GM20431 (cell line): ENCODE data around the gene PSORS1C1.

ENCODE experiments used
- in situ Hi-C: fragments of 300-500 bp; cut with MseI, MboI; formaldehyde crosslinking; loops from one replicate; pipeline ENCODE4 v1.15.0; 2020; ENCODE audit warnings: low sequenced_read_pairs; ENCODE audit not compliant: unreplicated experiment

Gene PSORS1C1

GRCh38 chr6:31114541-31114878, at the start of gene PSORS1C1:
TSS of gene PSORS1C1 (plus strand) at chr6:31114800. CDS start at chr6:31129633, 14,833 bp downstream.
- in situ Hi-C loops, result no loop called here

GRCh38 chr6:31065556-31065955, 49.0 kb upstream of the PSORS1C1 start:
- in situ Hi-C loops, result loop anchor here (25.0 kb wide), 1 partner anchor 228 kb away; no protein-coding TSS in a partner anchor

GRCh38 chr6:31067028-31067427, 47.6 kb upstream of the PSORS1C1 start:
- in situ Hi-C loops, result loop anchor here (25.0 kb wide), 1 partner anchor 230 kb away; no protein-coding TSS in a partner anchor

- in situ Hi-C loops, result loop anchor here (25.0 kb wide), 1 partner anchor 231 kb away; no protein-coding TSS in a partner anchor
Observed at GRCh38 chr6:31067891-31068668, 46.5 kb upstream of the PSORS1C1 start.

GRCh38 chr6:31068669-31069340, 45.8 kb upstream of the PSORS1C1 start:
- in situ Hi-C loops, result loop anchor here (25.0 kb wide), 1 partner anchor 232 kb away; no protein-coding TSS in a partner anchor

GRCh38 chr6:31070711-31071197, 43.8 kb upstream of the PSORS1C1 start:
- in situ Hi-C loops, result loop anchor here (10.0 to 25.0 kb wide), 2 partner anchors 146 to 233 kb away; no protein-coding TSS in a partner anchor

GRCh38 chr6:31074401-31074800, 40.2 kb upstream of the PSORS1C1 start:
- in situ Hi-C loops, result loop anchor here (10.0 to 25.0 kb wide), 2 partner anchors 150 to 237 kb away; no protein-coding TSS in a partner anchor

- in situ Hi-C loops, result loop anchor here (10.0 kb wide), 1 partner anchor 151 kb away; no protein-coding TSS in a partner anchor
Observed at GRCh38 chr6:31075528-31075927, 39.1 kb upstream of the PSORS1C1 start.

GRCh38 chr6:31076611-31077010, 38.0 kb upstream of the PSORS1C1 start:
- in situ Hi-C loops, result loop anchor here (10.0 kb wide), 1 partner anchor 152 kb away; no protein-coding TSS in a partner anchor

GRCh38 chr6:31079656-31080261, 34.8 kb upstream of the PSORS1C1 start:
- in situ Hi-C loops, result loop anchor here (10.0 kb wide), 1 partner anchor 155 kb away; no protein-coding TSS in a partner anchor

- in situ Hi-C loops, result no loop called here
Observed at GRCh38 chr6:31081872-31082271, 32.7 kb upstream of the PSORS1C1 start.

GRCh38 chr6:31083742-31084354, 30.8 kb upstream of the PSORS1C1 start:
- in situ Hi-C loops, result no loop called here

- in situ Hi-C loops, result no loop called here
Observed at GRCh38 chr6:31086788-31087440, 27.7 kb upstream of the PSORS1C1 start.

GRCh38 chr6:31087494-31088089, 27.0 kb upstream of the PSORS1C1 start:
- in situ Hi-C loops, result no loop called here

- in situ Hi-C loops, result no loop called here
Observed at GRCh38 chr6:31090275-31090972, 24.2 kb upstream of the PSORS1C1 start.

GRCh38 chr6:31090973-31091364, 23.6 kb upstream of the PSORS1C1 start:
- in situ Hi-C loops, result no loop called here

GRCh38 chr6:31091680-31092079, 22.9 kb upstream of the PSORS1C1 start:
- in situ Hi-C loops, result no loop called here

- in situ Hi-C loops, result no loop called here
Observed at GRCh38 chr6:31092238-31092637, 22.4 kb upstream of the PSORS1C1 start.
